ENCODE measurements around the gene RNF212B.
A peak's percentile ranks its signal among the peaks of the same experiment; 100 is the strongest.

RNF212B gene

DNA sequence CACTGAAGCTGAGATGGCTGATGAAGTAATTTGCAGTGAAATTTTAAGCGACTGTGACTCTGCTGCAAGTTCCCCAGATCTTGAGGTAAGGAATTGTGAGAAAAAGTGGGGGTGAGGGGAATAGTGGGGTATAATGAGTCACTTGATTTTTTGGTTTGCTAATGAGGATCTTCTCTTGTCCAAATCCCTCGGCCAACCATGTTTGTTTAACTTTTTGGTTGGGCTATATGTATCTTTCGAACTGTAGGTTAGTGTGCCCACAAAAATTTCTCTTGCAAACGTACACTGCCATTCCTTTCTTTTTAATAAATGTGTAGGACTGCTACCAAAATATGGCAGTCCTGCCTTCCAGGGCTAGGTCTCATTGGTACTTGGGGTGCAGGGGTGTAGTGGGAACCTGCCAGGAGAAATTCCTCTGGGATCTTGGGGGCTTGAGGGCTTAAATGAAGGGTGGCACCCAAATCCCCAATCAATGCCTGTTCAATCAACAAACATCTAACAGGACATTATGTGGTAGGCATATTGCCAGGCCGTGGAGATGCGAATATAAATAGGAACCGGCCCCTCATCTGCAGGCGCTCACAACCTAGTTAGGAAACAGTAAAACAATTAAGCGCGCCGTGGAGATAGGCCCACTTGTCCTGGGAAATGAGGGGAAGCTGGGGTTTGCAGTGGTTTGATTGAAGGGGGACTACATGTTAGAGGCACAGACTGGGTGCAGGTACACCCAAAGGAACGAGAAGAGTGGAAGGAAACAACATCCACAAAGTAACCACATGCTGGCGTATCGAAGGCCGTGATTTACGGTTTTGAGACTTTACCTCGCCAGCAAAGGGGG is 82.2 kb downstream of the RNF212B start:
- peak overlapping the region; percentile 45 for H3K4me3 ChIP-seq (ENCODE audit: low read depth, low read length)

DNA sequence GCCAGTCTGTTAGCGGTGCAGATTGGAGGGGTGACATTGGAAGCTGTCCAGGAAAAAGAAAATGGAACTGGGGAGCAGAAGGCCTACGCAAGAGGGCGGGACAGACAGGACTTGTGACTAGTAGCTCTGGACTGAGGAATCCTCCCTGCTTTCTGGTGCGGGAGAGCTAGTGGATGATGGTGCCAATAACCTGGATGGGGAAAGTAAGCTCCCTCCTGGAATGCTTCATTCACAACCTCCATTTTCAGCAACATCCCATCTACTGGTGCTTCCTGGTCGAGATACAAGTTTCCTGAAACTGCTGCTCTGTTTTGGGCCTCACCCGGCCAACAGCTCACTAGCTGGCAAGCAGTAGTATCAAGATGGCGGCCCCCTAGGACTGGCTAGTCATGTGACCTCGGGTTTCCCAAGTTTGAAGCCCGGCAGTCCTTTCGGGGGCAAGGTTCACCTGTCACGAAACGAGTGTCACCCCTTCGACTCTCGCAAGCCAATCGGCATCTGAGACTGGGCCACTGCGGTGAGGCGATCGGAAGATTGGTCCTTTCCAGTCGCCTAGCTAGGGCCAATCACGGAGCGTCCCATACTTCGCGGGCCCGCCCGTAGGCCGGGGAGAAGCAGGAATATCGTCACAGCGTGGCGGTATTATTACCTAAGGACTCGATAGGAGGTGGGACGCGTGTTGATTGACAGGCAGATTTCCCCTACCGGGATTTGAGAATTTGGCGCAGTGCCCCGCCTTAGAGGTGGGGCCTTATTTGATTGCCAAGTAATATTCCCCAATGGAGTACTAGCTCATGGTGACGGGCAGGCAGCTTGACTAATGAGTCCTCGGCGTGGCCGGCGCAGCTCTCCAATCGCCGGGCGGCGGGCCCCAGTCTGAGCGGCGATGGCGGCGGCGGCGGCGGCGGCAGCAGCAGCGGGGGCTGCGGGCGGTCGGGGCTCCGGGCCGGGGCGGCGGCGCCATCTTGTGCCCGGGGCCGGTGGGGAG is 83.1 kb downstream of the RNF212B start, which contains the start of gene PABPN1:
Gene PABPN1, plus strand, starts transcription at position 874 of the 988 bp plus-strand sequence. Its CDS starts 13 bp downstream, at position 887.
- TF ChIP-seq CTCF (IDR thresholded peaks at IDR 0.05; ENCODE audit: low read depth, low read length): no peak
- peak within 1 kb of the TSS; percentile 74 for H3K4me3 ChIP-seq (ENCODE audit: low read depth, low read length)

More for the DNA sequence above, 82.2 kb downstream of the RNF212B start:
- TF ChIP-seq CTCF (IDR thresholded peaks at IDR 0.05; ENCODE audit: low read depth, low read length): no peak

GRCh38 chr14:23321572-23322547 is 84.1 kb downstream of the RNF212B start:
- no peak for TF ChIP-seq CTCF (IDR thresholded peaks at IDR 0.05; ENCODE audit: low read depth, low read length)

More at GRCh38 chr14:23321572-23322547, 84.1 kb downstream of the RNF212B start:
- peak overlapping the region; percentile 74 for H3K4me3 ChIP-seq (ENCODE audit: low read depth, low read length)
